Measurements from ENCODE around the gene SGMS1.

- TF ChIP-seq, protein P1, sequence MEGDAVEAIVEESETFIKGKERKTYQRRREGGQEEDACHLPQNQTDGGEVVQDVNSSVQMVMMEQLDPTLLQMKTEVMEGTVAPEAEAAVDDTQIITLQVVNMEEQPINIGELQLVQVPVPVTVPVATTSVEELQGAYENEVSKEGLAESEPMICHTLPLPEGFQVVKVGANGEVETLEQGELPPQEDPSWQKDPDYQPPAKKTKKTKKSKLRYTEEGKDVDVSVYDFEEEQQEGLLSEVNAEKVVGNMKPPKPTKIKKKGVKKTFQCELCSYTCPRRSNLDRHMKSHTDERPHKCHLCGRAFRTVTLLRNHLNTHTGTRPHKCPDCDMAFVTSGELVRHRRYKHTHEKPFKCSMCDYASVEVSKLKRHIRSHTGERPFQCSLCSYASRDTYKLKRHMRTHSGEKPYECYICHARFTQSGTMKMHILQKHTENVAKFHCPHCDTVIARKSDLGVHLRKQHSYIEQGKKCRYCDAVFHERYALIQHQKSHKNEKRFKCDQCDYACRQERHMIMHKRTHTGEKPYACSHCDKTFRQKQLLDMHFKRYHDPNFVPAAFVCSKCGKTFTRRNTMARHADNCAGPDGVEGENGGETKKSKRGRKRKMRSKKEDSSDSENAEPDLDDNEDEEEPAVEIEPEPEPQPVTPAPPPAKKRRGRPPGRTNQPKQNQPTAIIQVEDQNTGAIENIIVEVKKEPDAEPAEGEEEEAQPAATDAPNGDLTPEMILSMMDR (IDR thresholded peaks at IDR 0.05) = no peak
- TF ChIP-seq POLR2A (IDR thresholded peaks at IDR 0.05) (no peak), EP300 (IDR thresholded peaks at IDR 0.05) (no peak), POLR2AphosphoS5 (IDR thresholded peaks at IDR 0.05) (no peak)
Measured at GRCh38 chr10:50415292-50415691, 208.5 kb downstream of the SGMS1 start.
